KMS-11 (cell line): ENCODE measurements around the gene PACSIN2.

ENCODE experiments used
- H2AFZ ChIP-seq: fragments of 200-600 bp; sonication (generic); 2 replicates; pipeline ENCODE4 v1.6.1; 2016; ENCODE audit warnings: antibody characterized with exemption, mixed run types, low read depth
- H3K27ac ChIP-seq: fragments of 200-600 bp; sonication (generic); 2 replicates; pipeline ENCODE4 v1.6.1; 2016; ENCODE audit warnings: mild to moderate bottlenecking, mixed run types
- H3K27me3 ChIP-seq: fragments of 200-600 bp; sonication (generic); 2 replicates; pipeline ENCODE4 v1.6.1; 2017; ENCODE audit warnings: mild to moderate bottlenecking, low read depth, mixed run types, moderate library complexity; ENCODE audit not compliant: insufficient read depth
- H3K36me3 ChIP-seq: fragments of 200-600 bp; sonication (generic); 2 replicates; pipeline ENCODE4 v1.6.1; 2017; ENCODE audit warnings: mild to moderate bottlenecking, mixed run types; ENCODE audit not compliant: insufficient read depth
- H3K4me1 ChIP-seq: fragments of 200-600 bp; sonication (generic); 2 replicates; pipeline ENCODE4 v1.6.1; 2016; ENCODE audit warnings: mild to moderate bottlenecking, low read depth, mixed run types; ENCODE audit not compliant: poor library complexity, severe bottlenecking
- H3K4me2 ChIP-seq: fragments of 200-600 bp; sonication (generic); 2 replicates; pipeline ENCODE4 v1.7.0; 2016; ENCODE audit warnings: mild to moderate bottlenecking, mixed run types
- H3K4me3 ChIP-seq: fragments of 200-600 bp; sonication (generic); IDR thresholded peaks from 2 replicates; pipeline ENCODE4 v1.6.1; 2017; ENCODE audit warnings: low read depth, low read length, mixed read lengths; ENCODE audit not compliant: insufficient read depth
- H3K79me2 ChIP-seq: fragments of 200-600 bp; sonication (generic); 2 replicates; pipeline ENCODE4 v1.6.1; 2016; ENCODE audit warnings: low read depth, mixed run types; ENCODE audit not compliant: insufficient read depth
- H3K9ac ChIP-seq: fragments of 200-600 bp; sonication (generic); 2 replicates; pipeline ENCODE4 v1.6.1; 2016; ENCODE audit warnings: mild to moderate bottlenecking, mixed run types
- H4K20me1 ChIP-seq: fragments of 200-600 bp; sonication (generic); 2 replicates; pipeline ENCODE4 v1.6.1; 2016; ENCODE audit warnings: mild to moderate bottlenecking, mixed run types; ENCODE audit not compliant: insufficient read depth
- TF ChIP-seq, protein P1 (sequence below): fragments of 200-600 bp; sonication (generic); conservative IDR thresholded peaks from 2 replicates; pipeline ENCODE4 v1.6.1; 2017; ENCODE audit warnings: low read depth, mild to moderate bottlenecking, antibody characterized with exemption, low read length, moderate library complexity, mixed read lengths

The PACSIN2 gene

DNA sequence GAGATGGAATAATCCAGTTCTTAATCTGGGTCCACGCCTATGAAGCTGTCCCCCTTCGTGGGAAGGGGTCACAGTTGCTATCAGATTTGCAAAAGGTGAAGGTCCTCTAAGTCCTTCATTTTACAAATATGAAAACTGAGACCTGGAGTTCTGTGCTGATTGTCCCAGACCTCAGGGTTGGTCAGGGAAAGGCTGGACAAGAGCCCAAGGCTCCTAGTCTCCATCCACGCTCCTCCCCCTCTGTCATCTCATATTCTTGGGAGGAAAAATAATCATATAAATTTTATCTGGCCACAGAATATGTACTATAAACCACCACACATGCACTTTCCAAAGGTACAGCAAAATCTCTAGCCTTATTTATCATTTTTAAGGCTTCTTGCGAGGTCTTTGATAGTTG is 5.5 kb downstream of the PACSIN2 start:
- peaks cover 5% of the 10 kb centered on the region for H3K4me1 ChIP-seq
- no peak overlapping the region for H3K27ac ChIP-seq
- H2AFZ ChIP-seq, result no peak overlapping the region
- no peaks in the 10 kb centered on the region for H3K36me3 ChIP-seq
- TF ChIP-seq, protein P1, sequence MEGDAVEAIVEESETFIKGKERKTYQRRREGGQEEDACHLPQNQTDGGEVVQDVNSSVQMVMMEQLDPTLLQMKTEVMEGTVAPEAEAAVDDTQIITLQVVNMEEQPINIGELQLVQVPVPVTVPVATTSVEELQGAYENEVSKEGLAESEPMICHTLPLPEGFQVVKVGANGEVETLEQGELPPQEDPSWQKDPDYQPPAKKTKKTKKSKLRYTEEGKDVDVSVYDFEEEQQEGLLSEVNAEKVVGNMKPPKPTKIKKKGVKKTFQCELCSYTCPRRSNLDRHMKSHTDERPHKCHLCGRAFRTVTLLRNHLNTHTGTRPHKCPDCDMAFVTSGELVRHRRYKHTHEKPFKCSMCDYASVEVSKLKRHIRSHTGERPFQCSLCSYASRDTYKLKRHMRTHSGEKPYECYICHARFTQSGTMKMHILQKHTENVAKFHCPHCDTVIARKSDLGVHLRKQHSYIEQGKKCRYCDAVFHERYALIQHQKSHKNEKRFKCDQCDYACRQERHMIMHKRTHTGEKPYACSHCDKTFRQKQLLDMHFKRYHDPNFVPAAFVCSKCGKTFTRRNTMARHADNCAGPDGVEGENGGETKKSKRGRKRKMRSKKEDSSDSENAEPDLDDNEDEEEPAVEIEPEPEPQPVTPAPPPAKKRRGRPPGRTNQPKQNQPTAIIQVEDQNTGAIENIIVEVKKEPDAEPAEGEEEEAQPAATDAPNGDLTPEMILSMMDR, result no peak
- no peak overlapping the region for H3K9ac ChIP-seq
- no peaks in the 10 kb centered on the region for H3K27me3 ChIP-seq
- peaks cover 39% of the 10 kb centered on the region; the same call in 1 of the 2 replicates for H3K79me2 ChIP-seq
- no peak overlapping the region for H3K4me2 ChIP-seq
- no peaks in the 10 kb centered on the region; the same call in 1 of the 2 replicates for H4K20me1 ChIP-seq
- H3K4me3 ChIP-seq, result no peak overlapping the region

DNA sequence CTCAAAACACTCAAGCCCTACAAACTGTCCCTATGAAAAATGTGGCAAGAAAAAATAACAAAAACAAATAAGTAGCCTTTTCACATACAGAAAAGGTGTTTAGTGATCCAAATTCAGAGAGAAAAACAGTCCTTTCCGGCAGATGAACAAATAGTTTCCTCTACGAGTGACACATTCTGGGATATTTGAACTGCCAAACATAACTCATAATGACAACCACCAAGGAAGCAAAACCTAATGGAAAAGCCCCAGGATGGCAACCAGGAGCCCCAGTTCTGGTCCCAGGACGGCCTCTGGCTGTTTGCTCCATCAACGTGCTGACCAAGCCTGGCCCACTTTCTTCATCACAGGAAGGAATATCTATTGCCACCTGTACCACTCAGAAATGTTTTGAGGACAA is 6.0 kb downstream of the PACSIN2 start:
- Histone ChIP-seq H3K4me2 (no peak overlapping the region), H3K9ac (no peak overlapping the region), H4K20me1 (no peaks in the 10 kb centered on the region; the same call in 1 of the 2 replicates)

DNA sequence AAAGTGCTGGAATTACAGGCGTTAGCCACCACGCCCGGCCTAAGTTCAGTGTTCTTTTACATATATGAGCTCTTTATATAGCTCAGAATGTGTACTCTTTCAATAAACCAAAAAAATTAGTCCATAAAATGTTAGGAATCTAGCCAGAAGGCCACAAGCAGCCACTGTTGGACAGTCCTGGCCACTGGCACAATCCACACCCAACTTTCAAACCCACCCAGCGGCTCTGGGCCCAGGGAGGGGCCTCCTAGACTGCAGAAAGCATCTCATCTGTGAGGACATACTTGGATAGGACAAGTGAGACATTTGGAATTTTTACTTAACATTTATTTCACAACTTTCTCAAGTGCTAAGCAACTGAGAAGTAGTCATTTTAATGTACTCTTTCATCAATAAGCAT is 6.4 kb downstream of the PACSIN2 start:
- Histone ChIP-seq H3K36me3 (no peaks in the 10 kb centered on the region), H3K4me3 (no peak overlapping the region), H2AFZ (no peak overlapping the region), H3K4me2 (no peak overlapping the region), H4K20me1 (no peaks in the 10 kb centered on the region; the same call in 1 of the 2 replicates), H3K4me1 (peaks cover under 1% of the 10 kb centered on the region), H3K27me3 (no peaks in the 10 kb centered on the region), H3K27ac (no peak overlapping the region), H3K79me2 (peaks cover 43% of the 10 kb centered on the region; the same call in 1 of the 2 replicates), H3K9ac (no peak overlapping the region)
- TF ChIP-seq, protein P1, result no peak

More for the DNA sequence above, 6.0 kb downstream of the PACSIN2 start:
- Histone ChIP-seq H3K36me3 (no peaks in the 10 kb centered on the region), H3K27ac (no peak overlapping the region), H3K79me2 (peaks cover 43% of the 10 kb centered on the region; the same call in 1 of the 2 replicates), H3K27me3 (no peaks in the 10 kb centered on the region), H3K4me3 (no peak overlapping the region), H2AFZ (no peak overlapping the region), H3K4me1 (peaks cover 4% of the 10 kb centered on the region)
- TF ChIP-seq, protein P1, result no peak

DNA sequence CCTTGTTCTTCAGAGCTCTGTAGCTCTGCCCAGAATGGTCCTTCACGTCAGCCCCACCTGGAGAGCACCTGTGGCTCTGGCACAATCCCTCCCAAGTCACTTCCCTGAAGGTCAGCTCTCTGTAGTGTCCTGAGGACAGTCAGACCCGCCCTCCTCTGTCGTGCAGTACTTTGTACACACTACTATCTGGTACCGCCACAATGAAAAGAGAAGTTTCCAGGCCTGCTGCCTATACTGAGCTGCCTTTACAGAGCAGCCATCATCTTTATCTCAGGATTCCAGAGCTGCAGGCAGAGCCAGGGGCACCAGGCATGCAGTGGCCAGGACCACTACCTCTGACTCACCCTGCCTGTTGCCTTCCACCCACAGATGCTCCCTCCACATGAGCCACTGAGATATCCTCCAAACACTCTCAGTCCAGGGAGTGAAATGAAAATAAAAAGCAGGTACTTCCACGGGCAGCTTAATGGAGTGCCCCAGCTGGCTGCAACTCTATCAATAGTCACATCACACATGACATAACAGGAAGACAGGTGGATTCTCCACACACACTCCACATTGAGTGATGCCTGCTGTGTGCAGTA is 7.3 kb downstream of the PACSIN2 start:
- no peak overlapping the region for H3K4me3 ChIP-seq
- H3K4me2 ChIP-seq, result no peak overlapping the region
- no peaks in the 10 kb centered on the region; the same call in 1 of the 2 replicates for H4K20me1 ChIP-seq
- H3K4me1 ChIP-seq, result no peaks in the 10 kb centered on the region
- no peak overlapping the region for H3K9ac ChIP-seq
- no peak overlapping the region for H2AFZ ChIP-seq
- H3K79me2 ChIP-seq, result peaks cover 43% of the 10 kb centered on the region; the same call in 1 of the 2 replicates
- H3K27me3 ChIP-seq, result no peaks in the 10 kb centered on the region
- H3K36me3 ChIP-seq, result no peaks in the 10 kb centered on the region
- H3K27ac ChIP-seq, result no peak overlapping the region
- TF ChIP-seq, protein P1, result no peak
